ENCODE results near the gene SNTG2.
"Not testable (repeated sequence)": the region's sequence is repeated elsewhere in the genome, so short reads cannot be mapped to it uniquely, and the experiment has no call there.

The SNTG2 gene

GRCh38 chr2:1207962-1208510 is 257.4 kb downstream of the SNTG2 start:
- no peak for DNase-seq

DNA sequence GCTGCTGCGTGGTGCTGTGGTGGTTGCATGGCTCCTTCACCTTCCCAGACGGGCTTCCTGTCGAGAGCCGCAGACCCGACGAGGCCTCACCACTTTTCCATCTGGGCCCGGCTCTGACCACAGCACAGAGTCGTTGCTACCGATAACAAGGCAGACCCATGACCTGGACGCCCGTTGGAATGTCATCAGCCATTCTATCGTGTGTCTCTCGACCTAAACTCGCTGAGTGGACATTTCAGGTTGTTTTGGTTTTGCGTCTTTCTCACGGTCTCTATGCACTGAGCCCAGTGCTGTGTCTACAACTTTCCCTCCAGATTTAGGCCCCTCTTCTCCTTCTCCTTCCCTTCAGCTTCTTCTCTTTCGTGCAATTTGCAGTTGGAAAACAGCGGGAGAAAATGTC is 257.9 kb downstream of the SNTG2 start:
- DNase-seq = no peak

DNA sequence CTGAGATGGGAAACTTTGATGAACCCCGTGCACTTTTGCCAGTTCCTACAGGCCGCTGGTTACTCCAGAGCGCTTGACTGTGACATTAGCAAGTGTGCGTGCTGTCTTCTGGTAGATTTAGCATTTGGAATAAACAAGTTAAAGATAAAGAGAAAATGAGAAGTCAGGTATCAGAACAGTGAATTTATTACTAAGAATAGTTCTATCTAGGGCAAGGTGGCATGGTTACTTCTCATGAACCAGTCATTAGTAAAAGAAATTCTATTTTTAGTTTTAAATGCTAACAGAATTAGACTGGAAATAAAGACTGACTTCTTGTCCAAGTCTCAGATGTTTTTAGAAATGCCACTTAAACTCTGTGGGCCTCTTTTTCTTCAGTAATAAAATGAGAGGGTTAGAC is 258.6 kb downstream of the SNTG2 start:
- DNase-seq = no peak

DNA sequence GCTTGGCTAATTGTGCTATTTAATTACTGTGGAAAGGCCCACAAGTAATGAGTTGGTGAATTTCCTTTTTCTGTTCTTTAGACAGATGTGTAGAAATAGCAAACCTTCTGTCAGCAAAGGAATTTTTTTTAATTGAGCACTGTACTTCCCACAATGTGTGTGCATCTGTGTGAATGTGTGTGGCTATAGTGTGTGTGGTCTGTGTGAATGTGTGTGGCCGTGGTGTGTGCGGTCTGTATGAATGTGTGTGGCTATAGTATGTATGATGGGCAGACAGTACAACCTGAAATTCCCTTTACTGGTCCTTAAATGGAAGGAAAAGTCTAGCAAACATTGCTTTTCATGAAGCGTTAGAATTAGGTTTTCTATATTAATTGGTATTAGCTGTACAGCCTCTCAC is 259.1 kb downstream of the SNTG2 start:
- DNase-seq = no peak

DNA sequence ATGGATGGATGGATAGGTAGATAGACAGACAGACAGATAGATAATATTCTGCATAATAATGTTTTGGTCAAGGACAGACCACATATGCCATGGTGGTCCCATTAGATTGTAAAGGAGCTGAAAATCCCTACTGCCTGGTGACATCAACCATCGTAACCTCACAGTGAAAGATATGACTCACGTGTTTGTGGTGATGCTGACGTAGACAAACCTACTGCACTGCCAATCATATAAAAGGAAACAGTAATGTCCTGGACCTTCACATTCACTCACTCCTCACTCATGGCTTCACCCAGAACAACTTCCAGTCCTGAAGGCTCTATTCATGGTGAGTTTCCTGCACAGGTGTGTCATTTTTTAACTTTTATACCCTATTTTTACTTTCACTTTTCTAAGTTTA is 259.7 kb downstream of the SNTG2 start:
- DNase-seq = no peak

DNA sequence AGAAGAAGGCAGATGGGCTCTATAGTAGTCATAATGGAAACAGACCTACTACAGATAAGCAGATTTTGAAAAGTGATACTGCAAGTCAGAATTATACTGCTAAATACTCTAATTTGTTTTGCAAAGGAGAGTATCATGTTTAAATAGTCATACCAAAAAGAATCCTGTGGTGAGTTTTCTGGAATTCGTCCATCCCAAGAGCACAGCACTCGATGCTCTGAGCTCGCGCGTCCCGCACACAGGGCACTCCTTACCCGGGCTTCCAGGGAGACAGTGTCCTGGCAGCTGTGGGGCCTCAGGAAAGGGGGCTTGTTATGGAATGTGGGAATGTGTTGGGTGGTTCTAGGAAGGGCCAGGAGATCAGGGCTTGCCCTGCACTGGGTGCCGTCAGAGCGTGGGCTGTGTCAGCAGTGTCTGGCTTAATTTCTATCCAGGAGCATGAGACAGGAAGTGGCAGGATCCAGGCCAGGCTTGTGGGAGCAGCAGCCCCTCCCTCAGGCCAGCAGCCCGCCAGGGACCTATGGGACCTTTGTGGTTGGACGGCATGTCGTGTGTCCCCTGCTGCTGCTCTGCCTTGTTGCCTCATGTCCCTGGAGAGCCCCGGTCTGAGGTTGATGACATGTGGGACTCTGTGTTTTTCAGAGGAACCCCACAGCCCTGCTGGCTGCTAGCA is 269.4 kb downstream of the SNTG2 start:
- DNase-seq = no peak

DNA sequence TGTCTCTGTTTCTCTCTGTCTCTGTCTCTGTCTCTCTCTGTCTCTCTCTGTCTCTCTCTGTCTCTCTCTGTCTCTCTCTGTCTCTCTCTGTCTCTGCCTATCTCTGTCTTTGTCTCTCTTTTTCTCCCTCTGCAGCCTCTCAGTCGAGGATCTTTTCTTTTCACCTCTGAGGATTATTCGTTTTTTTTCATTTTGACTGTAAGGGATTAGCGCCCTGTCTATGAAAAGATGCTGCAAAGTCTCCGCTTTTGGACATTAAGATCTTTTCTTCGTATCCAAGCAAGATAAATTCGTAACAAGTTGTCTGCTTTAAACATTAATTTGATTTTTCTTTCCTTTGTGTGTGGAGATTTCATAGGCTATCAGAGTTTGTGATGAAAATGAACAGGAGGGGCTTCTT is 271.4 kb downstream of the SNTG2 start:
- DNase-seq = no peak

DNA sequence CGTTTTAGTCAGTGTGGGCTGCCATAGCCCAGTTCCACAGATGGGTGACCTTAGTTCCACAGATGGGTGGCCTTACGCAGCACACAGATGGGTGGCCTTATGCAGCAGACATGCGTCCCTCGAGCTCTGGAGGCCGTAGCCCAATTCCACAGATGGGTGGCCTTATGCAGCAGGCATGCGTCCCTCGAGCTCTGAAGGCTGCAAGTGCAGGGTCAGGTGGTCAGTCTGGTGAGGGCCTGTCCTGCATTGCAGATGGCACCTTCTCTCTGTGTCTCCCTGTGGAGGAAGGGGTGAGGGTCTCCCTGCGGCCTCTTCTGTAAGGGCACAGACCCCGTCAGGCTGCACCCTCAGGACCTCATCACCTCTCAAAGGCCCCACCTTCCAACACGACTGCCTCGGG is 273.1 kb downstream of the SNTG2 start:
- no peak for DNase-seq

DNA sequence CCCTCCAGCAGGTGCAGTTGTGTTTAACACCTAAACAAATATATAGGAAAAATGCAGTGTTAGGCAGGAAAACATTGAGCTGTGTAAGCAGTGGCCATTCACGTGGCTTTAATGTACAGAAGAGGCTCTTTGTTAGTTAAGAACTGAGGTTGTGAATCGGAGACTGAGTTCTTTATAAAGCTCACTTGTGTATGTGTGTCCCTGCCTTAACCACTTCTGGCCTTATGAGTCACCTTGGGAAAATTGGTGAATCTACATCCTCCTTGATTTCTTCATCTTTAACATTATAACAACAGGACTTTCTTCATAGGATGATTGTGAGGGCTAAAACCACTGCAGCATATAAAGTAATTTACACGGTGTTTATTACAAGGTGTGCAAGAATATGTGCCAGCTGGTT is 274.3 kb downstream of the SNTG2 start:
- no peak for DNase-seq

GRCh38 chr2:1226766-1227165 is 276.1 kb downstream of the SNTG2 start:
- DNase-seq = no peak

DNA sequence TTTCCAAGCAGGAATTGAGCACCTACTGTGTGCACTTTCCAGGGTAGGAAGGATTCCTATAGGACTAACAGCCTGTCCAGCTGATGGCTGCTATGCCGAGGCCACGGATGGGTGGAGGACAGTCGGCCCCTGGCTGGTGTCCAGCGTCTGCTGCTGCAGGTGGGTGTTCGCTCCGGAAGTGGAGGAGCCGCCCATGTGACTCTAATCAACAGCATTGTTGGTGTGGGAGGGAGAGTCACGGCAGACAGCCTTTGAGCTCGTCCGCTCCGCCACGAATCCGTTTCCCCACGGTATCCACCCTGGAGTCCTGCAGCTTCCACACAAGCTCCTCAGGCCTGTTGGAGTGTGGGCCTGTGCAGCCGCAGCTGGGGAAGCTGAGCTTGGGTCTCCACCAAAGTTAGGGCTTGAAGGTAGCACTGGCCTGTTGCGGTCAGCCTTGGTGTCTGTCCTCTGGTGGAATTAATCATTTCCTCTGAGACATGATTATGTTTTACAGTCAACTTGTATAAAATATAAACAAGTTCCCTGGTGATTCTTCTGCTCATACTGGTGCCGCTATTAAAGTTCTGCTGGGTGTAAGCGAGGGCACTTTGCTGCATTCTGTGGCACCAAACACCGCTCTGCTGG is 276.7 kb downstream of the SNTG2 start:
- DNase-seq = no peak

DNA sequence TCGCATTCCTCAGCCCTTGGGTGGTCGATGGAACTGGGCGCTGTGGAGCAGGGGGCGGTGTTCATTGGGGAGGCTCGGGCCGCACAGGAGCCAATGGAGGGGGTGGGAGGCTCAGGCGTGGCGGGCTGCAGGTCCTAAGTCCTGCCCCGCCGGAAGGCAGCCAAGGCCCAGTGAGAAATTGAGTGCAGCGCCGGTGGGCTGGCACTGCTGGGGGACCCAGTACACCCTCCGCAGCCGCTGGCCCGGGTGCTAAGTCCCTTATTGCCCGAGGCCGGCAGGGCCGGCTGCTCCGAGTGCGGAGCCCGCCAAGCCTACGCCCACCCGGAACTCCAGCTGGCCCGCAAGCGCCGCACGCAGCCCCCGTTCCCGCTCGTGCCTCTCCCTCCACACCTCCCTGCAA is 278.9 kb downstream of the SNTG2 start:
- DNase-seq = not testable (repeated sequence)

DNA sequence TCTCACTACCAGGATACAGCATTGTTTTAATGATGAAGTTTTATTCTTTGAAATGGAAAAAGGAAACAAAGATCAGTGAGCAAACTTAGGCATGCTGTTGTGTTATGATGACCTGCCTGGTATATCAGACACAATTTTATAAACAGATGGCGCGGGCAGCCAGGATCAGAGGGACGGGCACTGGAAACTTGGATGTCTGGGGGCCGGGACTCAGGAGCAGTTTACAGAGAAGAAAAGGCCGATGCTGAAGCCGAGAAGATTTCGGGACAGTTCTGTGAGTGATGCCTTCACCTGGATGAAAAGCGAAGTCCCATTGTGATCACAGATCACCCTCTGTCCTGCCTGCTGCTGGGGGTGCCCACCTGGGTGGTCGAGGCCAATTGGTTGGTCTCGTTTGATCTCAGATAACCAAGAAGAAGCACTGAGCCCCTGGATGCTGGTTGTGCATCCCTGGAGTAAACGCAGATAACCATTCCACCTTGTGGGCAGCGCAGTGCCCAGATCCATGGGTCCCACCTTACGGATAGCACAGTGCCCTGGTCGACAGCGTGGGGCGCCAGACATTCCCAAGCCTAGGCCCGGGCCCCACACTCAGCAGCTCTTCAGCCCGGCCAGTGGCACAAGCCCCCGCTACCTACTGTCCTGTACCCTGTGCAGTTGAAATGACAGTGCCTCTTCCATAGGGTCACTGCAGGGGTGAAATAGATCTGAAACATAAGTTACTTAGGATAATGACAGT is 279.7 kb downstream of the SNTG2 start:
- DNase-seq = no peak

GRCh38 chr2:1231466-1232063 is 280.9 kb downstream of the SNTG2 start:
- DNase-seq = no peak

DNA sequence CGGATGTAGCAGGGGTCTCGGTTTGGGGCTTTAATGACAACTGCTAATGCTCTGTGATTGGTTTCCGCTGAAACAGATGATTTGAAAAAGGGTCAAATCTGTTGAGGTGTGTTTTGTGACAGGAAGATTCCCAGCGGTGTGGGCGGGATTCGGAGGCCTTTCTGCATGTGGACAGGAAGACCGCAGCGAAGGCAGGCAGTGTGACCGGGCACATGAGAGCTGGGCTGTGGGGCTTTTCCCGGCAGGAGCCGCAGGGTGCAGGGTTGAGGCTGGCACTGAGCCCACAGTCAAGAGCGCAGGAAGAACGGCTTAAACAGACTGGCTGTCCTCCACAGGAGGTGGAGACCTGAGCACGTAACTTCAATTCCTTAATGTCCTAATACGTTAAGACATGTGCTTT is 282.6 kb downstream of the SNTG2 start:
- DNase-seq = no peak

DNA sequence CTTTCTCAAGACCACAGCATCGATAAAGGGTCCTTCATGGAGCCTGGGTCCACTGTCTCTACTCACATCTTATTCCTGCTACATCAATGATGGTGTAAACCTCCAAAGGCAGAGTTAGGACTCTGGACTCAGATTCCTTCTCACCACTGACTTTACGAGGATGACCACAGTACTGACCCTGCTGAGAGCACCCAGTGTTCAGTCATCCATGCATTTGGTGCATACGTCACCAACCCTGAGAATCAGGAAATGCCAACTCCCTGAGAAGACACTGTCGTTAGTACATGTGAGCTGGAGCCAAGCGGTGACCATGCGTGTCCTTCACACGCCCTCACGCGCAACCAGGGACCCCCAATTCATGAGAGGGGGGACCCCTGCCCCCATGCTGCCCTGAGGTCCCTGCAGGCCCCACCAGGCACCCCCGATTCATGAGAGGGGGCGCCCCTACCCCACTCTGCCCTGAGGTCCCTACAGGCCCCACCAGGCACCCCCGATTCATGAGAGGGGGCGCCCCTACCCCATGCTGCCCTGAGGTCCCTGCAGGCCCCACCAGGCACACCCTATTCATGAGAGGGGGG is 284.2 kb downstream of the SNTG2 start:
- DNase-seq = no peak

DNA sequence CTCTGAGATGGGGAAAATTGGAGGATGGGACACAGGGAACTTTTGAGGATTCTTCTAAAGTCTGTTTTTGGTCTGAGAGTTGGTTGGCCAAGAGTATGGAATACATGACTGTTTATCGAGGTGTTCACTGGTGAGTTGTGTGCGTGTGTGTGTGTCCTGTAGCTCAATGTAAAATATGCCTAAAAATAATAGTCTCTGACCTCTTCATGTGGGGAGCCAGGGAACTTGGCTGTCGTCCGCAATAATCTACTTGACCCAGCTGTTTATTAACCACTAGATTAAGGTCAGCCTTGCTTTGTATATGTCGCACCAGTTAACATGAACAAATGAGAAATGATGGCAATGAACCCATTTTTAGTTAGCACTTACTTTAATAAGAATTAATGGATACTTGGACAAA is 285.2 kb downstream of the SNTG2 start:
- DNase-seq = no peak

GRCh38 chr2:1236606-1237005 is 286.0 kb downstream of the SNTG2 start:
- no peak for DNase-seq

GRCh38 chr2:1237783-1238182 is 287.1 kb downstream of the SNTG2 start:
- no peak for DNase-seq

GRCh38 chr2:1238598-1239138 is 288.0 kb downstream of the SNTG2 start:
- DNase-seq = no peak

DNA sequence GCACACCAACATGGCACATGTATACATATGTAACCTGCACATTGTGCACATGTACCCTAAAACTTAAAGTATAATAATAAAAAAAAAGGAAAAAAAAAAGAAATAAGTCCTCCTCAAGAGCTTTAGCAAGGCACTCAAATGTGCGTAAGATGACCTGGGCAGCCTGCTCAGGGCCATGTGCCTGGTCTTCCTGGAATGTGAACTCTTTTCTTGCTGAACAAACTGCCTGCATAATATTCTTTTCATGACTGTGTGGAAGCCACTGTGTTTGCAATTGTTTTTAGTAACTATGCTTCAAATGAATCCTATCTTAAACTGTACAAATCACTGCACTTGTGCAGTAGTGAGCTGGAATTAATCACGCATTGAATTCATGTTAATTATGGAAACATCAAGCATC is 294.5 kb downstream of the SNTG2 start:
- DNase-seq = no peak

DNA sequence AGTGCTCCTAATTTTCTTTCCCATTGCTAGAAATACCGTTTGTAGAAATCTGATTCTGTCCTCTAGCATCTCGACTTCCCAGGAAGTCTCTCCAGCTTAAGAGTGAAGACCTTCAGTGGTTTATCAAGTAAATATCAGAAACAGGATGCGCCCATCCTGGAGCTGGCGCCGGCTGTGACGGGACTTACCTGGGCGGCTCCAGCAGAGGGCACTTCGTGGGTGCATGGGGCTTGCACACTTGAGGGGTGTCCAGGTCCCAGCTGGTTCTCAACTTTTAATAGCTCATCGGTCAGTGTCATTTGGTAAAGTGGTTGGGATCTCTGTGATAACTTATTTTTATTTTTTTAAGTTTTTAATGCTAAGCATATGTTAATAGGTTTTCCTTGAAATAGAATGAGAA is 295.6 kb downstream of the SNTG2 start:
- DNase-seq = no peak

- no peak for DNase-seq
Measured at GRCh38 chr2:1246991-1247390, 296.3 kb downstream of the SNTG2 start.

All from inflammatory macrophage (primary cell).